Muscle of back (tissue), 11 donors: ENCODE data around the gene AREL1. TPM values are rescaled to one million over a fixed set of nuclear protein-coding genes. Genes with fewer than 3 reads are reported as not detected.
A peak's percentile ranks its signal among the peaks of the same experiment; 100 is the strongest.

Experiments
- DNase-seq, 3 donors: peaks; one replicate each; pipeline versions ENCODE4 v3.0.0 to v3.0.0-alpha.2; 2013
- polyA plus RNA-seq, 10 donors: library from polyadenylated mRNA; unstranded; fragments of 120-200 nt; gene quantifications; one replicate each; pipeline ENCODE4 v1.2.1, GENCODE V29; 2013; ENCODE audit not compliant: insufficient read length in 10 of 10

The AREL1 gene
- polyA plus RNA-seq, 10 donors: 17.7 to 23.3 (median 20.6) TPM

- peak; percentile 81 to 91 (median 90) for DNase-seq
Observed at GRCh38 chr14:74612350-74613021, 100.4 kb downstream of the AREL1 start.

- peak in 1 of 3 donors; percentile 63 for DNase-seq
Observed at GRCh38 chr14:74611650-74612349, 101.1 kb downstream of the AREL1 start, which contains the start of gene LTBP2. Gene LTBP2 (minus strand): TSS chr14:74612237. CDS start chr14:74611944, 293 bp downstream.

Other genes starting within 250 kb of the AREL1 start
- 100 to 1,000 TPM in 5 of 10 donors, 10 to 100 TPM in 5; 86.3 to 129 (median 101) TPM for gene NPC2, start 219.8 kb downstream of the AREL1 start, polyA plus RNA-seq
- gene ISCA2, start 219.3 kb downstream of the AREL1 start, polyA plus RNA-seq: 10 to 100 TPM; 22.7 to 27.8 (median 25.1) TPM
- 10 to 100 TPM in 5 of 10 donors, 1 to 10 TPM in 5; 6.2 to 17.5 (median 10.2) TPM for gene LTBP2, start 100.8 kb downstream of the AREL1 start, polyA plus RNA-seq
- 10 to 100 TPM; 35.2 to 50.5 (median 40.1) TPM for gene FCF1, start 64 bp upstream of the AREL1 start, polyA plus RNA-seq
- gene YLPM1, start 50.2 kb upstream of the AREL1 start, polyA plus RNA-seq: 10 to 100 TPM; 39.8 to 61.3 (median 54.1) TPM
- gene PROX2, start 163.1 kb upstream of the AREL1 start, polyA plus RNA-seq: 1 to 10 TPM in 3 of 10 donors, under 1 TPM in 7; 0.08 to 1.3 (median 0.32) TPM
- 10 to 100 TPM; 58.5 to 80.6 (median 68.6) TPM for gene DLST, start 168.8 kb upstream of the AREL1 start, polyA plus RNA-seq
- 10 to 100 TPM in 5 of 10 donors, 1 to 10 TPM in 5; 4.0 to 12.8 (median 9.6) TPM for gene RPS6KL1, start 210.2 kb upstream of the AREL1 start, polyA plus RNA-seq
- gene PGF, start 242.5 kb upstream of the AREL1 start, polyA plus RNA-seq: 10 to 100 TPM; 23.3 to 33.7 (median 25.1) TPM